ENCODE results near the gene PDE4C.

- TF ChIP-seq CTCF (conservative IDR thresholded peaks at IDR 0.05; ENCODE audit: low read length), result no peak
- TF ChIP-seq EZH2phosphoT487 (IDR thresholded peaks at IDR 0.05; ENCODE audit: borderline replicate concordance, low read depth, low read length), result no peak
Observed at GRCh38 chr19:18225355-18225701, 910 bp downstream of the PDE4C start.
